ENCODE results near the gene CYB561A3.

GRCh38 chr11:61384271-61385242 lies 22.9 kb upstream of the CYB561A3 start:
- no peak for TF ChIP-seq CTCF (IDR thresholded peaks at IDR 0.05)
- TF ChIP-seq EP300 (IDR thresholded peaks at IDR 0.05) = no peak

All from suprapubic skin (tissue), 3 donors.